SW480 (cell line): ENCODE results near the gene CNRIP1.
"Not testable (repeated sequence)": the region's sequence is repeated elsewhere in the genome, so short reads cannot be mapped to it uniquely, and the experiment has no call there.

Experiments used
- DNase-seq: peaks from one replicate; pipeline ENCODE4 v3.0.0-alpha.2; 2016; ENCODE audit warnings: low spot score

The CNRIP1 gene

GRCh38 chr2:68340226-68341061, 20.7 kb upstream of the CNRIP1 start:
- no peak for DNase-seq

- no peak for DNase-seq
These were observed 16.4 kb upstream of the CNRIP1 start for GRCh38 chr2:68336192-68336591.

- DNase-seq: no peak
These were observed 14.2 kb upstream of the CNRIP1 start for GRCh38 chr2:68333931-68334330.

- DNase-seq: no peak
These were observed 13.3 kb upstream of the CNRIP1 start for GRCh38 chr2:68333009-68333408.

GRCh38 chr2:68330691-68331090, 10.9 kb upstream of the CNRIP1 start:
- DNase-seq: no peak

- no peak for DNase-seq
These were observed 9.2 kb upstream of the CNRIP1 start for GRCh38 chr2:68328901-68329300.

- DNase-seq: no peak
These were observed 5.3 kb upstream of the CNRIP1 start for GRCh38 chr2:68325056-68325455.

- no peak for DNase-seq
These were observed 431 bp upstream of the CNRIP1 start for GRCh38 chr2:68320118-68320641.

- DNase-seq: no peak
These were observed 793 bp downstream of the CNRIP1 start for GRCh38 chr2:68318914-68319397.

GRCh38 chr2:68317971-68318913, 1.5 kb downstream of the CNRIP1 start:
- DNase-seq: no peak

GRCh38 chr2:68316111-68316510, 3.6 kb downstream of the CNRIP1 start:
- no peak for DNase-seq

GRCh38 chr2:68311033-68311432, 8.7 kb downstream of the CNRIP1 start:
- DNase-seq: no peak

- no peak for DNase-seq
These were observed 10.3 kb downstream of the CNRIP1 start for GRCh38 chr2:68309426-68309825.

- not testable (repeated sequence) for DNase-seq
These were observed 15.9 kb downstream of the CNRIP1 start for GRCh38 chr2:68303902-68304272.

GRCh38 chr2:68303033-68303901, 16.5 kb downstream of the CNRIP1 start:
- DNase-seq: no peak

- no peak for DNase-seq
These were observed 17.4 kb downstream of the CNRIP1 start for GRCh38 chr2:68302281-68302875.

- no peak for DNase-seq
These were observed 24.2 kb downstream of the CNRIP1 start for GRCh38 chr2:68295516-68295915.

GRCh38 chr2:68294913-68295312, 24.8 kb downstream of the CNRIP1 start:
- DNase-seq: no peak

GRCh38 chr2:68294187-68294586, 25.6 kb downstream of the CNRIP1 start:
- DNase-seq: no peak

- DNase-seq: no peak
These were observed 26.0 kb downstream of the CNRIP1 start for GRCh38 chr2:68293755-68294154.

- no peak for DNase-seq
These were observed 26.7 kb downstream of the CNRIP1 start for GRCh38 chr2:68293024-68293423.
